HL-60/S4 treated with phorbol 12-myristate 13-acetate at 8.2 ng/mL for 4 days and 3 days (cell line): Measurements from ENCODE around the gene FLNA.
"Not testable (repeated sequence)": the region's sequence is repeated elsewhere in the genome, so short reads cannot be mapped to it uniquely, and the experiment has no call there.

Source experiments
- in situ Hi-C: fragments of 300-500 bp; cut with MboI; formaldehyde crosslinking; loops from 2 replicates; pipeline ENCODE4 v1.15.0; 2022; ENCODE audit warnings: low sequenced_read_pairs

FLNA gene

DNA sequence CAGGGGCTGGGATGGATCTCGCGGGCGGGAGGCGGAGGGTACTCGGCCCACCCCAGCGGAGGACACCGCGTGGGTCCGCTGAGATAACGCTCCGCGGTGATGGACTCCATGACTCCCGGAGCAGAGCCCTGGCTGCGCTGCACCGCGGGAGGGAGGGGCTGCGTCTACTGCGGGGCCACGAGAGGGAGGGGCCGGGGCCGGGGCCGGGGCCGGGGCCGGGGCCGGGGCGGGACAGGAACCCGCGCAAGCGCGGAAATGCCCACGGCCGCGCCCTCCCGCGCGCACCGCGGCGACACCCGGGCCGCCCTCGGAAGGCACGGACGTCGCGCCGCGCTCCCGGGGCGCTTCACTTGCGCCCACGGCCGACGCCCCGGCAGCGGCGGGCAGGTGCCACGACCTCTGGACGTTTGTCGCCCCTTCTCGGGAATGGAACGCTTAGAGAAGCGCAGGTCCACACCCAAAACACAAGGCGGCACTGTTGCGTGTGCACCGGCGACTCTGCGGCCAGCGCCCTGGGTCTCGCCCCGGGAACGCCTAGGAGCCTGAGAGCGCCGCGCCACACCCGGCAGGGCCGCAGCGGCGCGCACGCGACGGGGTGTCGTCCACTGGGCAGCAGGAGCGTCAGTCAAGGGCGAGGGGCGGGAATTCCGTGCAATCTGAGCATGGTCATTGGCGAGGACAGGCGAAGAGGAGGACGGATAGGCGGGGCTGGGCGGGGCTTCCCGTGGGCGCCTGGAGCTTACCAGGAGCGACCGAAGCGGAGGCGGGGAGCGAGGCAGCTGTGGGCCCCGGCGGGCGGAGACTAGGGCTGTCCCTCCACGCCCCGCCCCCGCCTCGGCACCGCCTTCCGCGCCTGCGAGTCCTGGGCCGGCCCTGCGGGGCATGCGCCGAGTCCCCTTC lies 32.8 kb downstream of the FLNA start:
- in situ Hi-C loops = not testable (repeated sequence)

DNA sequence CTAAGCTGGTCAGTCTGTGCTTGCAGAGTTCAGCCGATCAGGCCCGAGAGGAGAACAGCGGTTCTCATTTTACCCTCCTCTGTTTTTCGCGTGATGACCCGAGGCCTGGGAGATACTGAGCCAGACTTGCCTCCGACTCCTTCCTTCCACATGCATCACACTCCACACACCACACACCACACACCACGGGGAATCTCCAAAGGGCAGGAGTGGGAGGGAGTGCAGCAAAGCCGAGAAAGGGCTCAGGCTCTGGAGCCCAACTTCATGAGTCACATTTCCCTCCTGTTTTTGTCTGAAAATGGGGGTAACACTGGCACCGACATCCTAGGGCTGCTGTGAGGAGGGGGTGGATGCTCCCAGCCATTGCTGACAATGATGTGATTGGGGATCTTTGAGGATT lies 39.9 kb downstream of the FLNA start:
- in situ Hi-C loops = no loop called here

DNA sequence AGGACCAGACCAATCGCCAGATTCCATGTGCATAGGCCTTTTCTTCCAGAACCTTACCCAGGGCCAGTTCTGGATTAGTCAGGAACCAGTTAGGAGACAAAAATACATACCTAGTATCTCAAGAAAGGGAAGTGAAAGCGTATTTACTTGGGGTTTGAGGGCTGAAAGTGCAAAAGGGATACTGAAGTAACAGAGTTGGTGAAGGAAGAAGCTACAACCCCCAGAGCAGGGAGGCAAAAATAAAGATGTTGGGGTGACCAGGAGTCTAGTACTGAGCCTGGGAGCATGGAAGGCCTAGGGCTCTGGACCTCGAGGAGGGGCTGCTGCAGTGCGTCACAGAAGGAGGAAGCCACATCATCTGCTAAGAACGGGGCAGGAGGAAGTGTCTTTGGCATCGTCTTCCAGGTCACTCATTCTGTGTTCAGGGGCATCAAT lies 40.6 kb downstream of the FLNA start:
- in situ Hi-C loops = no loop called here

DNA sequence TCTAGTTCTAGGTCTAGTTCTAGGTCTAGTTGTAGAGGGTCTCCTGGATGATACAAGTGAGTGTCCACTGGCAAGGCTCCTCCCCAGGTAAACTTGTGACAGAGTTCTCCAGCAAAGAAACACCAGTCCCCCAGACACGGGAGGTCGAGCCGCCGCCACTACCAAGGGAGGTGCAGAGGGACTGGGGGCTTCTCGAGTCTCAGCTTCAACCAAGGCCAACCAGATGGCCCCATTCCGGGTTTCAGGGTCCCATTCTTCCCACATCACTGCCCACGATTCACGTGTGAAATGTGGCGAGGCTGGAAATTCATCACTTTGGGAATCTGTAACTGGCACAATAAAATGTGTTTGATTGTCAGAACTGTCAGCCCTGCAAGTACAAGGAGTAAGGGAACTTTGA lies 41.3 kb downstream of the FLNA start:
- in situ Hi-C loops = no loop called here

DNA sequence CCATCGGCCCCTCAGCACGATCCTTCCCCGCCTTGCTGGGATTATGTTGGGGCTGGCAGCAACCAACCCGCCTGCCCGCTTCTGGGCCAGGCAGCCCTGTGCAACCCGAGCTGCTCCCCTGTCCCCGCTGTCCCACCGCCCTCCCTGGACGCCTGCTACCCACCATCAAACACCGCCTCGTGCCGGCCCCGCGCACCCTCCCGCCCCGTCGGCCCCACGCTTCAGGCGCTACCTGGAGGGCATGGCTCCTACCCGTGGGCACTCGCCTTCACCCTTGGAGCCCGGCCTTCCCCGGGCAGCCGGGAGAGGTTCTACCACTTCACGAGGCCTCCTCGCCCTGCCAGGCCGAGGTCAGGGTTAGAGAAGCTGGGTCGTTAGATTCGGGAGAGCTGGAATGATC lies 41.9 kb downstream of the FLNA start:
- in situ Hi-C loops = no loop called here

DNA sequence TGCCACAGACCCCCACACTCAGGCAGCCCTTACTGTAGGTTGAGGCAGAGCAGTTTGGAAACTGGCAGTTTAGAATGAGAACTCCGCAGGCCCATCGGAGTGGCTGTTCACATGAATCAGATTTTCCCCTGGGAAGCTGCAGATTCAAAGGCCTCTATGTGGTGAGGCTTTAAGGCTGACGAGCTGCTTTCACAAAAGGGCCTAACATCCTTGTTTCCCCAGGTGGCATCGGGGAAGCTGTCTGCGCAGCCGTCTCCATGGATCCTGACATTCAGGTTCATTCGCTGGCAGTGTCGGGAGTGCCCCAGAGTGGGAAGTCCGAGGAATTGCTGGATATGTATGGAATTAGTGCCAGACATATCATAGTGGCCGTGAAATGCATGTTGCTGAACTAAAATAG lies 45.1 kb downstream of the FLNA start:
- in situ Hi-C loops = no loop called here

DNA sequence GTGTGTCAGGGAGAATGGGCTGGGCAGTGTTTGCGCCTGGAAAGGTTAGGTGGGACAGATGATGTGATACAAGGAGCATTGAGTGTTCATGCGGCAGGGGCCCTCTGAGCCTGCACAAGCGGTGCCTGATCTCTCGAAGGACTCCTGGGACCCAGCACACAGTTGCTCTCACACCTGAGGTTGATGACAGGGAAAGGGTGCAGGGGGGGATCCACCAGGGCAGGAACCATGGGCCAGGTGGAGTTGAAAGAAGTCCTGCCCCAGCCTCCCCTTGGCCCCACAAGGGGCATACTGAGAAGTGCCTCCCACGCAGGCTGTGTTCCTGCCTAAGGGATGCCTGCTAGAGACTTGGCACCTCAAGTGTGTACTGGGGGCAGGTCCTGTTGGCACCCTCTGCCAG lies 45.8 kb downstream of the FLNA start:
- in situ Hi-C loops = no loop called here

DNA sequence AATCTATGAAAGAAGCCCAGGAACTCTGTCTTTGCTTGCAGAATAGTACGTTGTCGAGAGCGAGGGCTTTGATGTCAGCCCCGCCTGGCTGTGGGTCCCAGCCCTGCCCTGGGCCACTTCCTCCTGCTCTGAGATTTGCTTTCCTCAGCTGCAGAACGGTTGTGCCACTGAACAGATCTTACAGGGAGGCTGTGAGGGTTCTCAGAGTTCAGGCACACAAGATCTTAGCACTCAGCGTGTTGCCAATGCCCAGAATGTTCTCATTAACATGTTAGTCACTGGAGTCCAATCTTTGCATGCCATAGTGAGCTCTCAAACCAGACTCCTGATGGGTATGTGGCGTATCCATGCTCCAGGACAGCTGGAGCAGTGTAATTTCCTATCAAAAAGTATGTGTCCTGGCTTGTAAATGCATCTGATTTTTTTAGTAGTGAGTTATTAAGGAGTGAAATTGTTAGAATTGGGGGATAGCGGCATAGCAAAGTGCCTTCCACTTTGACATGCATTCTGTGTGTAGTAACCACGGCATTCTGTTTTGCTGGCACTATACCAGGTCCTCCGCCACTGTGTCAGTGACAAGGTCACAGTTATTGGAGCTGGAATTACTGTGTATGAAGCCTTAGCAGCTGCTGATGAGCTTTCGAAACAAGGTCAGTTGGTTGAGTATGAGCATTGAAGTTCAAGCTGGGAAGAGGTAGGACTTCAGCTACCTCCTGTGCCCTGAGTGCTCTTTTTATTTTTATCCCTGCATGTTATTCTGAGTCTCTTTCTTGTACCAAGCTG lies 47.2 kb downstream of the FLNA start:
- in situ Hi-C loops = no loop called here

DNA sequence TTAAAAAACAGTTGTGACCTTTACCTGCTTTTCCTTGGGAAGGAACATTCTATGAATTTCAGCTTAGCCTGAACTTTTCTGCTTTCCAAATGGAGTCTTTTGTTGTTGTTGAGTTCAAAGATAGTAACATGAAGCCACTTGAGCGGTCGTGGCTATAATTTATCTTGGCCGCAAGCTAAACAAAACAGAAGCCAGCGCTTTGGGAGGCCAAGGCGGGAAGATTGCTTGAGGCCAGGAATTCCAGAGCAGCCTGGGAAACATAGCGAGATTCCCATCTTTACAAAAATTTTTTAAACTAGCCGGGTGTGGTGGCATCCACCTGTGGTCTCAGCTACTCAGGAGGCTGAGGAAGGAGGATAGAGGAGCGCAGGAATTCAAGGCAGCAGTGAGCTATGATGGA lies 48.9 kb downstream of the FLNA start:
- in situ Hi-C loops = no loop called here

DNA sequence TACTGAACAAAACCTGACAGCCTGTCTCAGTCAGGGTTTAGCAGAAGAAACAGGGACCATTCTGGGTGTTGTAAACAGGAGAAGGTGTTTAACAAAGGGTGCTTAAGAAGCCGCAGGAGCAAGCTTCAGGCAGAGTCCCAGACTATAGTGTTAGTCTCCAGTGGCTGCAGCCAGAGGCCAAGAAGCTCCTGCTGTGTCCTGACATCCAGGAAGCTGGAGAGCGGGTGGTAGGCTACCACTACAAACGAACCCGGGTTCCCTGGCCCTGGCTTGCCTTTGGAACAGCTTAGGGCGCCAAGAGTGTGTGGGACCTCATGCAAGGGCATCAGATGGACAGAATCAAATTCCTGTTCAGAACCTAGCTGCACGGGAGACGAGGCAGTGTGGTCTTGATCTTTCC lies 50.9 kb downstream of the FLNA start:
- in situ Hi-C loops = no loop called here

DNA sequence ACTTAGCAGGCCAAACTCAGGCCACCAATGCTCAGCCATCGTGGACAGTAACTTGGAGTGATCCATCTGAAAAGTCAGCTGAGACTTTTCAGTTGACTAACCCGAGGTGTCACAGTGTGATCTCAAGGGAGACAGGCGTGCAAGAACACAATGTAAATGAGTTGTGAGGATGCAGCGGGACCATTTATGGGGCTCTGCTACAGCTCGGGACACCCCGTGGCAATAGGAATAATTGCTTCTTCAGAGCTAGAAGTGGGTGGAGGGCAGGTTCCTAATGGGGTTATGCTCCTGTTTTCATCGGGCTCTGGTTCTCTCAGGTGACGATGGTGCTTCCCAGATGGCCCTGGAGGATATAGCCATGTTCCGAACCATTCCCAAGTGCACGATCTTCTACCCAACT lies 51.5 kb downstream of the FLNA start:
- in situ Hi-C loops = no loop called here

DNA sequence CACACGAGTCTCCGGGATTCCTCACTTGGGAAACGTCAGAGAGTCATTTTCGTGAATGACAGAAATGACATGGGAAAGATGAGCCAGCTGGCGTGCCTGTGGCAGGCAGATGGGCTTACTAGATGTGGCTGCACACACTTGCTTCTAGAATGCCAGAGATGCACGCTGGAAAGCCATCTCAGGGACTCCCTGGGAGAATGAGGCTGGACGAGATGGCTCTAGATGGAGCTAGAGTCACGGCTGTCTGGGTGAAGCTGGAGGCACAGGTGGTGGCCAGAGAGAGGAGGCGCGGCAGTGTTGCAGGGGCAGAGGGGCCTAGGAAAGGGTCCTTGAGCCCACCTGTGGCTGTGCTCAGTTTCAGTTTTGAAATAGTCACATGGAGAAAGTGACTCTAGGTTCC lies 52.8 kb downstream of the FLNA start:
- in situ Hi-C loops = no loop called here

DNA sequence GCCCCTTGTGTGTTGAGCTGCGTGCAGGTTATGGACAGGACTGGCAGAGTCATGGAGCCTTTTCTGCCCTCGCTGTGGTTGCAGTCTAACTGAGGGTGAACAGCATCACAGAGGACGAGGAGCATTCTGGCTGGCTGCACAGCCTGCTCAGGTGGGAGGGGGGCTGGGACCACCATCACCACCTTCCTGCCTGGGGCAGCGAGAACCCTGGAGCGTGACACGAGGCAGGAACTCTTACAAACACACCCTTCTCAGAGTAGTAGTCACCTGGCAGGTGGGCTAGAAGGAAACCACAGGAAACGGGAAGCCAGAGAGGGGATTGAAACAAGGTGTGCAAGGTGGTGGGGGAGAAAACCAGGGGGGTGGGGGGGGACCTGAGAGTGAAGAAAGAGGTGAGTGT lies 53.3 kb downstream of the FLNA start:
- in situ Hi-C loops = no loop called here

DNA sequence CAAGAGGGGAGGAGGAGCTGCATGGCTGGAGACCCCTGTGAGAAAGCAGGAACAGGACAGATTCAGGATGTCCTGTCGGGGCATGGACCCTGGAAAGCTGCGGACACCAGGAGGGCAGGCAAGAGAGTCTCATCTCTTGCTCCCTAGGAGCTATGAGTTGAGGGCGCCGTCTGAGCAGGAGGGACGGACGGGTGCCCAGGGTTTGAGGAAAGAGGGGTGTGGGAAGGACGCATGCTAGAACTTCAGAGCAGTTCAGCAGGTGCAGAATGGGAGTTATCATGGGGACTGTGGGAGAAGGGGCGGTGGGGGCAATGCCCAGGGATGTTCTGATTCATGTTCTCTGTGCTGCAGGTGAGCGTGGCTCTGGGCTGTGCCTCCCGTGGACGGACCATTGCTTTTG lies 54.0 kb downstream of the FLNA start:
- in situ Hi-C loops = no loop called here

DNA sequence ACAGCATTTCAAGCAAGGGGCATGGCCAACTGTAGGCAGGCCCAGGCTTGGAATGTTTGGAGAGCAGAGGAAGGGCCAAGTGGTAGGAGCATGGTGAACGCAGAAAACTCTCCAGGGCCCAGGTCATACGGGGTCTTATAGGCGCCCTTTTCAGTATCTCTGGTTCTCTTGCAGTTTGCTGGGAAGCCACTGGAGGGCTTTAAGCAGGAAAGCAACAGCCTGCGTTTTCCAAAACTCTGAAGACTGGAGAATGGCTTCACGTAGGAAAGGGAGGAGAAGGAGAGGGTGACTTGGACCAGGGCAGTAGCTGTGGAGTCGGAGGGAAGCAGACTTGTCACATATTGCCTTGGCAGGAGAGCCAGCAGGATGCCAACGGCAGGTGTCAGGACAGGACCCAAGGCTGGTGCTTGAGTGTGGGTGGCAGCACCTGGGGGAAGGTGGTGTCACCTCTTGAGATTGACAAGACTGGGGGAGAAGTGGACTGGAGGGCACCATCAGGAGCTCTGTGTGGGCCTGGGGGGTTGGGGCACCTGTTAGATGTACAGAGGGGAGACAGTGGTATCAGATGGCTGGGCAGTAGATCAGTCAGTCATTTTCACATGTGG lies 56.9 kb downstream of the FLNA start:
- in situ Hi-C loops = no loop called here

DNA sequence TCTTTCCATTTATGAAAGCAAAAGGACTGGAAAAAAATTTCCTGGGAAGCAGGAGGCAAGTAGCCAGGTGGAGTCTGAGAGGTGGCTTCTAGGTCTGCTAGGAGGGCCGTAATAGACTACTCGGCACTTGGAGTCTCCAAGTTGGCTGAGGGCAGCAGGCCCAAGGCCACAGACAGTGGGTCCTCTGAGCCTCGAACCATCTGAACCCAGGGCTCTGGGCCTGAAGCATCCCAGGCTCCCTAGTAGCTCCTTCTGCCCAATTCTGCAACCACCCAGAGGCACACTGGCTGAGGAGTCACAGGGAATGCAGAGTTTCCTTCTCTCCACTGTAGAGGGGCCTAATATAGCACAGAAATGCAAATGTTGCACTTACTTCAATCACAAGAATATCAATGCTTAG lies 59.0 kb downstream of the FLNA start:
- in situ Hi-C loops = no loop called here

DNA sequence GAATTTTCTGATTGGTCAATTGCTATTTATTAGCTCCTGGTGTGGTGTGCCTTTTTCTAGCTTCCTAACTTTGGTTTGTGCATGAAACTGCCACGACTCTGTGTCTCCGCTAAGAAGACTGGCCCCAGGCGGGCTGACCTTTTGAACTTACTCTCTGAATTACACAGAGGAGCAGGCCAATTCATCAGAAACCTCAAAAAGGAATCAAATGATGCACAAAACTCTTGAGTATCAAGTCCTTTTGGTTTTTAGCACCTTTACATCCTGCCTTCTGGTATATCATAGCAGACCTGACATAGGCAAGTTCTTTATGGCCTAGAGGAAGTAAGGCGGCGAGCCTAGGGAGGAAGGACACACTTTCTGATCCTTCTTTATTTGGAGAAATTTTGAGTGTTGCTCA lies 61.3 kb downstream of the FLNA start:
- in situ Hi-C loops = no loop called here

DNA sequence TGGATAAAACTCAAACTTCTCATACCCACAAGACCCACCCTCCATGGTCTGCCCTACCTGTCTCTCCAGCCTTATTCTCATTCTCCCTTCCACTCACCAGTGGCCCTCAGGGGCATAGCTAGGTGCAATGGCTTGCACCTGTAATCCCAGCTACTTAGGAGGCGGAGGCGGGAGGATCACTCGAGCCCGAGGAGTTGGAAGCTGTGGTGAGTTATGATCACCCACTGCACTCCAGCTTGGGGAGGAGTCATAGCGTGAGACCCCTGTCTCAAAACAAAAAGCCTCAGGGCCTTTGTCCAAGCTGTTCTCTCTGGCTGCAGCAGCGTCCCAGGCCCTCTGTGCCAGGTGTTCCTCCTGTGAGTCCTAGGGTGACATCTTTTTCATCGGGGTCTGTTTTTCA lies 62.3 kb downstream of the FLNA start:
- in situ Hi-C loops = no loop called here

DNA sequence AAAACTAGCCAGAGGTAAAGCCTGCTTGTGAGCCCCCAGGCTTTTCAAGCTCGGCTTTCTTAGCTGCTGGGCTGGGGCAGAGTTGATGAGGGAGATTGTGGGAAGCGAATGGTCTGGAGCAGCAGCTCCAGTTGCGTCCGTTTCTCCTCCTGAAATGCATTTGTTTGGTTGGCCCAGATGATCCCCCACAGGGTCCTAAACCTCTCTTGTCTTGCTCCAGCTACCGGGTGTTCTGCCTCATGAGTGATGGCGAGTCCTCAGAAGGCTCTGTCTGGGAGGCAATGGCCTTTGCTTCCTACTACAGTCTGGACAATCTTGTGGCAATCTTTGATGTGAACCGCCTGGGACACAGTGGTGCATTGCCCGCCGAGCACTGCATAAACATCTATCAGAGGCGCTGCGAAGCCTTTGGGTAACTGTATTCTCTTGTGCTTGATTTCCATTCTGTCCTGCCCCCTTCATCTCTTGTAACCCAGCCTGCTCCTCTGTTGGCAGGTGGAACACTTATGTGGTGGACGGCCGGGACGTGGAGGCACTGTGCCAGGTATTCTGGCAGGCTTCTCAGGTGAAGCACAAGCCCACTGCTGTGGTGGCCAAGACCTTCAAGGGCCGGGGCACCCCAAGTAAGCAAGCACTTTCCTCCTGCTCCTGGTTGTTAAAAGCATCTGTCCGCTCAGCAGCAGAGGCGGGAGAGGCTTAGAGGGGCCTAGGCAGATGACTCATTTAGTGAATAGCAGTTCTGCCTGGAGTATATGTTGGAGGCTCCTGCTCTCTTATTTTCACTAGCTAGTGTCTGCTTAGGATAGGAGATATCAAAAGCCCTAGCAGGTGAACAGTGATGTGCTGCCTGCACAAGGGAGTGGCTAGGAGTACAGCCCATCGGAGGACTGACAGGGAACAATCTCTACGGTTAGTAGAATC lies 63.6 kb downstream of the FLNA start:
- in situ Hi-C loops = no loop called here

DNA sequence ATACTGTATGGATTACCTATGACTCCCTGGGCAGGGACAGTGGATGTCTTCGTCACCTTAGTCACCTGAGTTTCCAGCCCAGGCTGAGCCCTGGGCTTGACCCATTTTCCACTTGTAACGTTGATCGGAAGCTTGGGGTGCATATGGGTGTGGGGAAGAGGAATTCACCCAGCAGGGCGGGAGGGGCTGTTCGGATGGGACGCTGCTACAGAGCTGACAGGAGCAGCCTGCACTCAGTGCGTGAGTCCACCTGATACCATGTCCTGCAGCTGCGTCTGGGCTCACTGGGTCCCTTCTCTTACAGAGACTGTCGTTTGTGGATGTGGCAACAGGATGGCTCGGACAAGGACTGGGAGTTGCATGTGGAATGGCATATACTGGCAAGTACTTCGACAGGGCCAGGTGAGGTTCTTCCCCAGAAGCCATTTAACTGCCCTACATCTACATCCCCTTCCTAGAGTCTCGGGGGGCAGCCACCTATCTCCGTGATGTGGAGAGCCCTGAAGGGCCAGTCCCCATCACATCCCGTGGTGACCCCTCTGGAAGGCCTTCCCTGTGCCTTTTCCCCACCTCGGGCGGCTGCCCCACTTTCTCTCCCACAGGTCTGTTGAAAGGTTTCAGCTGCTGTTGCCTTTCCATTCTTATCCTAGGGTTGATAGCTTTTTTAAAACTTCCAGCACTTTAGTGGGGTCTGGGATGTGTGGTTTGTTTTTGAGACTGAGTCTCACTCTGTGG lies 65.2 kb downstream of the FLNA start:
- in situ Hi-C loops = no loop called here
